DMS153 treated with DMSO at 0.1 percent for 48 hours (cell line): ENCODE measurements around the gene MEIS1.

ENCODE experiments used
- DNase-seq: peaks from one replicate; lab custom pipeline; 2025; ENCODE audit not compliant: unreplicated experiment; lab: John Stamatoyannopoulos, UW

The MEIS1 gene

GRCh38 chr2:66431846-66432587, 2.9 kb upstream of the MEIS1 start:
- no peak for DNase-seq

DNA sequence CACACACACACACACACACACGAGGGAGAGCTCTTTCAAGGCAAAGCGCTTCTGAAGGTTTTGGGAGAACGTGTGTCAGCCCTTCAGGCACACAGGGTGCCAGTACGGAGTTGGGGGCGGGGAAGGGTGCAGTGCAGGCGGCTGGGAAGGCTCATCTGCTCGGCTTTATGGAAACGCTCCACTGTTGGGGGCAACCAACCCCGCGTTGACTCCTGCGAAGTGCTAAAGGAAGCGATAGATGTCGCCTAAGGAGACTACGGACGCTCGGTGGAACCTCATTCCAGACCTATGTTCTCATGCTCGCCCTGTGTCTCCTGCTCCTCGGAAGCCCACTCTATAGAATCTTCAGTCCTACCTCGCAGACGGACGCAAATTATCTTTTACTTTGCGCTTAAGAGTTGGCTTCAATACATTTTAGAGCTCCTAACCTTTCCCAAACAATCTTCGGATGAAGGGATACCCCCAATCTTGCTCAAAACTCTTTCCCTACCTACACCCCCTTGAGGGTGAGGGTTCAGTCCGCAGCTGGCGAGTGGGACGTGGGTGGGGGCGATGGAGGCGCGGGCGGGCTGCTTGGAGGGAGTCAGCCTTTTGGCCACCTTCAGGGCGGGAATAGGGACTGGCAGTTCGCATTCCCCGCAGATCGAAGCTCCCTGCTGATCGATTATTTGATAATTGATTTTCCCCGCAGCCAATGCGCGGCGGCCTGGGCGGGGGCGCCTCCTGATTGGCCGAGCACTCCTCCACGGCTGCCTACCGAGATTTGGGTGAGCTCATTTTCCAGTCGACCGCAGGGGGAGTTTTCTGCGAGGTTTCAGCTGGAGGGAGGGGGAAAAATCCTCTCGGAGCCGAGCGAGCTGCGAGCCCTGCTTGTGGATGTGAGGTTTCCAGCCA, 1.9 kb upstream of the MEIS1 start:
- DNase-seq, result peak; percentile 94

DNA sequence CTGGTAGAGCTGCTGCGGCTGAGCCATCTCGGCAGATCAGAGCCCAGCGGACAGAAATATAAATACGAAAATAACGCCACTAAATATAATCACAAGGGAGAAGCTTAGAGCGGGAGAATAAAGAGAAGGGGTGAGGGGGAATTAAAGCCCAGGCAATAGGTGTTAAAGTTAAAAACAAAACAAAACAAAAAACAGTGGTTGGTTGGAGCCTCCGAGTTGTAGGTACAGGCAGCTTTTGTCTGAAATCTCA, 1.3 kb upstream of the MEIS1 start:
- DNase-seq, result no peak

- peak; percentile 67 for DNase-seq
Measured at GRCh38 chr2:66433945-66434678, 813 bp upstream of the MEIS1 start.

- DNase-seq, result no peak
Measured at GRCh38 chr2:66435549-66435875, 587 bp downstream of the MEIS1 start.

DNA sequence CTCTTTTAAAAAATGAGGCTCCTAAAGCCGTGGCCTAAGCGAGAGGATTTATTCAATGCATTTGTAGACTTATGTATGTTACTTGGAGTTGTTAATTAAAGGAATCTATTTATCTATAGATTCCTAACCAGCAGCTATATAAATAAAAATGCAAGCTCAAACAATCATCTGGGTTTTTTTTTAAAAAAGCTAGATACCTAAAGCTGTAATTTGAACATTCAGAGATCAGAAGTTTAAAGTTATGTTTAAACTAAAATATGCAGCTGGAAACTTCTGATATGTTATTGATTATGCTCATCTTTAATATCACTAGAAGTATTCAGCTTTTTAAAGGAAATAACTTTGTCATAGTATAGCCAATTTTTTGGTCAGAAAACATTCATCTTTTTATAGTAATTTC, 1.0 kb downstream of the MEIS1 start:
- no peak for DNase-seq

- DNase-seq, result no peak
Measured at GRCh38 chr2:66436581-66437001, 1.7 kb downstream of the MEIS1 start.

- no peak for DNase-seq
Measured at GRCh38 chr2:66437109-66437690, 2.3 kb downstream of the MEIS1 start.

DNA sequence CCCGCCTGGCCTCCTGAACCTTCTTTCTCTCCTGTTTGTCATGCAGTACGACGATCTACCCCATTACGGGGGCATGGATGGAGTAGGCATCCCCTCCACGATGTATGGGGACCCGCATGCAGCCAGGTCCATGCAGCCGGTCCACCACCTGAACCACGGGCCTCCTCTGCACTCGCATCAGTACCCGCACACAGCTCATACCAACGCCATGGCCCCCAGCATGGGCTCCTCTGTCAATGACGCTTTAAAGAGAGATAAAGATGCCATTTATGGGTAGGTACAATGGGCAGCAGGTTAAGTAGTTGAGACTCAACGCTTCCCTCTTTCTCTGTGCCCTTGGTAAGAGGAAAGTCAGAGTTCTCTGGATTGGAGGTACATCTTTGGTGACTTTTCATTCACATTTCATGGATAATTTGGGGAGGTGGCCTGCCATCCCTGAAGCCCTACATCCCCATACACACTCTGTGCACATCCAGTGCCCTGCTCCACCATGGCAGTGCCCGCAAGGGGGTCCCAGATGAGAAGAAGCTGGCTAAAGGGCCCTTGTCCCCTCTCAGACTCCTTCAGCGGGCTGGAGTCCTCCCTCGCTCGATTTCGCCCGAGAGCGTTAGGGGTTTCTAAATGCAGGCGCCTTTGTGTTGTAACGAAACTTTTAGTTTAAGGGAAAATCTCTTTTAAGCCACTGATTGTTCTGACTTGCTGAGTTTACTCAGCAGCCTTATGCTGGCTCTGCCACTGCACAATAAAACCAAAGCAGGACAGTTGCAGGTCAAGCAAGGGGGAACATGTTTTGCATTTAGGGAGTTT, 3.0 kb downstream of the MEIS1 start:
- DNase-seq, result no peak

DNA sequence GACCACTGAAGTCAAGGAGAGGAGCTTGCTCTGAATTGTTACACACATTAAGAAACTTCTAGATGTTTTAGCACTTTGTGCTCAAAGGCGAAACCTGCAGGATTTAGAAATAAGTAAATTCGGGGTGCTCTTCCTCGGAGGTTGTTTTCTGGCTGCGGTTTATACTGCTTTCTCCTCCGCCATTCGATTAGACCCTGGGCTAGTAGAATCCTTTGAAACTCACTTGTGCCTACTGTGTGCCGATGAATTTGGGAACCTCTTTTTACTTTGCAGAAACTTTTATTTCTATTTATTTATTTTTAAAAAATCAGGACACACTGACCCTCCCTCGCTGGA, 3.5 kb downstream of the MEIS1 start:
- no peak for DNase-seq

DNA sequence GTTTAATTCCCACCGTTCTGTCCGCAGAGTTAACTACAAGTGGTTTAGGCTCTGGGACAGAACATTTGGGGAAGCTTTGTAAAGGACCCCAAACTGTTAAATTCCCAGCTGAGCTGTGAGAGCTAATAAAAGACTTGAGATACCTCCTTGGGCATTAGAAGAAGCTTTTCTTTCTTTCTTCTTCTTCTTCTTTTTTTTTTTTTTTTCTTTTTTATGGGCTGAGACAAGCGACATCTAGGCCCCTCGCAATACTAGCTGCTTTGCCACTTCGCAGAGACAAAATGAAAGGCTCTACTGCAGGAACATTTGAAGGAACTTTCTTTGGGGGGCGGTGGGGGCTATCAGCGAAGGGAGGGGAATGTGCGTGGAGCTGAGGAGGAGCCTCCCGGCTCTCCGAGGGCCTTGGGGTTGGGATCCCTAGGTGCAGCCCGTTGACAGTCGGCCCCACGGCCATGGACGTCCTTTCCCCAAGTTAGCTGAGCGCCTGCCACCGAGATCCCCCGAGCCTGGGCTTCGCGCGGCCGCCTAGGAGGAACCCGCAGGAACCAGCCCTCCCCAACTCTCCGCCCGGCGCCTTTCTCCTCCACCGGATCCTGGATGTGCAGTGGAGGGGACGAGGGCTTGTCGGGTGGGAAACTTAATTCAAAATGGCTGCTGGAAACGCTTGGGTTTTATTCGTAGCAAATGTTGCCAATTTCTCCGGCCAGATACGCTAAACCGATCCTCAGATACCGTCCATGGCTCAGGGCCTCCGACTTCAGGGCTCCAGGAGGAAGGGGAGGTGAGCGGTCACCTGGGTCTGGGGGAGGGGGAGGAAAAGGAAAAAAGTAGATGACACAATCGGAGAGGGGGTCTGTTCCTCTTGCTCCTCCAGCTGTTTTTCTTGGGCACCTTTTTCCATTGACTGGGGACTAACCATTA, 4.2 kb downstream of the MEIS1 start:
- no peak for DNase-seq

GRCh38 chr2:66439812-66440542, 5.1 kb downstream of the MEIS1 start:
- no peak for DNase-seq

DNA sequence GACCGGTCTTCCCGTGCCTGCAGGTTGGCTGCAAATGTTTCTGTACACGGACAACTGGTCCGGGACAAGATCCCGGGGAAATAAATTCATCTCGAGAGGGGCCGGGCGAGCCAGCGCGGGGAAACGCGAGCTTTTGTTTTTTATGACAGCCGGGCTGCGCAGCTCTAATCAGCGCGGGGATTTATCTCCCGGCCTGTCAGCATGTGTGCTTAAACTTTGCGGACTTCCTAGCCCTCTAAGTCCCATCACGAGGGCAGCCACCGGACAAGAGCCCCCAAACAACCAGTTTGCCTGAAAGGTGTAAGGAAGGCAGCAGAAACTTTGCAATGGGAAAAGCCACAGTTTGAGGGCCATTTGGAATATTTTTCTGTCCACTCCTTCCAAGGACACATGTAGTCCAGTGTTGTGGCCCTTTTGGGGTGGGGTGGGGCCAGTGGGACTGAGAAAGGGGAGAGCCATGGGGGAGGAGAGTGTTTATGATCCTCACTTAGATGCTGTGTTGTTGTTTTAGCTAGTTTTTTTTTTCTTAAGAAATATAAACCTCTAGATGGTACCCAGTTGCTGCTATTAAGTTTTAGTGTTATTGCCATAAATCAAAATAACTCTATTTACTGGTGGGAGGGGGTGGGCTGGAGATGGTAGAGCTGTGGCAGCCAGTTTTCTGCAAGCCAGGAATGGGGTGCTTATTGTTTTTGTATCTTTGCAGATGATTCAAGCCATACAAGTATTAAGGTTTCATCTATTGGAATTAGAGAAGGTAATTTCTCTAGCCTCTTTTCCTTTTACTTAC, 6.0 kb downstream of the MEIS1 start:
- no peak for DNase-seq

DNA sequence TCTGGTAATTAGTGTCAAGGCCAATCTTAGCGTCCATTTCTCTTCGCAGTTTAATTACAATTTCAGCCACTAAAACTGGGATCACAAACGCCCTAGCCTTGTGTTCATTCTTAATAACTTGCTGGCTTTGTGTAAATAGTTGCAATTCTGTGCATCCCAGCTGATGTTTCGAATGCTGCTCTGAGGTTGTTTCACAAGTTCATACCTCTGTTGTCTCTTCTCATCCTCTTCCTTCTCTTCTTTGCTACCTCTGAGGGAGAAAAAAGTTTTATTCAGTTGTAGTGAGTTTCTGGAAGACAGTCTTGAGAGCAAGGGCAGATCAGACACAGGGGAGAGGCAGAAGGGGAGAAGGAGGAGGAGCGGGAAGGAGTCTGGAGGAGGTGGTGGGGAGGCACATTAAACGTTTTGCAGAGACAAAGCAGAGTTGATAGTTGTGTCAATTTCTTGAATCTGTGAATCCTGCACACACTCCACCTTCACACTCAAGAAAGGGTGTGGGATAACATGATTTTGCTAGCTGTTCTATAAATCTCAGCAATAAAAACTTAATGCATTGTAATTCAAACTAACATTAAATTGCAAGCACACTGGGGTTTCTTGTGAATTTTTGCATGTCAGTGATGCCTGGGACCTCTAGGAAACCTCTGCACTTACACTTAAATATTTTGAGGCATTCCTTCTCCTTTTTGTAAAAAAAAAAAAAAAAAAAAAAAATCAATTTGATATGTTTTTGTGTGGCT, 6.8 kb downstream of the MEIS1 start:
- no peak for DNase-seq

DNA sequence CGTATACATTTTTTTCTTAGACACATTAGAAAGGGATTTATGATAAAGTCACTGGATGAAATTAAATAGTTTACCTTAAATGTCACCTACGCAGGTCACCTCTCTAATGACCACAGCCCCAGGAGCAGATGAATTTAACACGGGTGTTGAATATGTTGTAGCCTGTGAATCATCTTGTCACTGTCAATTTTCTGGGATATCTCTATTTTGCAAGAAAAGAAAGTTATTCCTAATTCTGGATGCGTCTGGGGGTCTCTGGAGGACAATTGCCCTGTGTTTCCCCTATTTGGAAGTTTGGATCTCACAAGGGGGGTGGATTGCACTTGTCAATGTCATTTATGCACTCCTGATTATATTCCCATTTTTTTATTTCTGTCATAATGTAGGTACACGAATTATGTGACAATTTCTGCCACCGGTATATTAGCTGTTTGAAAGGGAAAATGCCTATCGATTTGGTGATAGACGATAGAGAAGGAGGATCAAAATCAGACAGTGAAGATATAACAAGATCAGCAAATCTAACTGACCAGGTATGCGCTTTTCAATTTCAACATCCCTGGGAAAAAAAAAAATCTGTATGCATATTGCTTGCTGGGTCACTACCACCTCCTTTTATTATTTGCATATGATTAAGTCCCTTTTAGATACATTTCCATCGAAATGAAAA, 7.7 kb downstream of the MEIS1 start:
- DNase-seq, result no peak

- no peak for DNase-seq
Measured at GRCh38 chr2:66443186-66443978, 8.5 kb downstream of the MEIS1 start.
